HTR-8/SVneo (cell line): ENCODE data around the gene CLEC18B.
"Not testable (repeated sequence)": the region's sequence is repeated elsewhere in the genome, so short reads cannot be mapped to it uniquely, and the experiment has no call there.

ENCODE experiments used
- DNase-seq: peaks from one replicate; pipeline ENCODE4 v3.0.0; 2011; ENCODE audit warnings: low spot score, mixed read lengths; ENCODE audit not compliant: insufficient read length
- FAIRE-seq: peaks from 2 replicates; lab custom pipeline; 2011; peaks lifted over from hg19 to GRCh38; lab: Jason Lieb, UNC

The CLEC18B gene

GRCh38 chr16:74420612-74421481, at the start of gene CLEC18B:
Gene CLEC18B (minus strand): TSS chr16:74421478. CDS start chr16:74421270, 208 bp downstream.
- DNase-seq, FAIRE-seq: not testable (repeated sequence)

- no peak for DNase-seq
- FAIRE-seq: no peak
Observed at GRCh38 chr16:74469946-74470478, 48.7 kb upstream of the CLEC18B start.

GRCh38 chr16:74468807-74469525, 47.7 kb upstream of the CLEC18B start:
- FAIRE-seq: peak; percentile 71
- DNase-seq: no peak

GRCh38 chr16:74466872-74467271, 45.6 kb upstream of the CLEC18B start:
- DNase-seq (no peak), FAIRE-seq (no peak)

GRCh38 chr16:74465851-74466685, 44.8 kb upstream of the CLEC18B start:
- FAIRE-seq (no peak), DNase-seq (no peak)

GRCh38 chr16:74465281-74465680, 44.0 kb upstream of the CLEC18B start:
- FAIRE-seq: peak; percentile 38
- DNase-seq: no peak

GRCh38 chr16:74463888-74464287, 42.6 kb upstream of the CLEC18B start:
- FAIRE-seq (no peak), DNase-seq (no peak)

GRCh38 chr16:74462361-74462760, 41.1 kb upstream of the CLEC18B start:
- FAIRE-seq (no peak), DNase-seq (no peak)

- FAIRE-seq (no peak), DNase-seq (no peak)
Observed at GRCh38 chr16:74461826-74462225, 40.5 kb upstream of the CLEC18B start.

GRCh38 chr16:74460542-74460941, 39.3 kb upstream of the CLEC18B start:
- FAIRE-seq: no peak
- DNase-seq: no peak

GRCh38 chr16:74456290-74456625, 35.0 kb upstream of the CLEC18B start:
- FAIRE-seq (no peak), DNase-seq (no peak)

- DNase-seq: no peak
Observed at GRCh38 chr16:74455619-74456289, 34.5 kb upstream of the CLEC18B start.

GRCh38 chr16:74455213-74455612, 33.9 kb upstream of the CLEC18B start:
- FAIRE-seq (no peak), DNase-seq (no peak)

More at GRCh38 chr16:74455619-74456289, 34.5 kb upstream of the CLEC18B start:
- FAIRE-seq: no peak

GRCh38 chr16:74451951-74452758, 30.9 kb upstream of the CLEC18B start:
- FAIRE-seq (no peak), DNase-seq (no peak)

GRCh38 chr16:74450967-74451760, 29.9 kb upstream of the CLEC18B start:
- DNase-seq: no peak
- FAIRE-seq: peak; percentile 16

- DNase-seq (no peak), FAIRE-seq (no peak)
Observed at GRCh38 chr16:74450236-74450635, 29.0 kb upstream of the CLEC18B start.

- peak; percentile 38 for FAIRE-seq
- DNase-seq: peak; percentile 64
Observed at GRCh38 chr16:74449470-74449869, 28.2 kb upstream of the CLEC18B start.

GRCh38 chr16:74448990-74449389, 27.7 kb upstream of the CLEC18B start:
- DNase-seq (peak; percentile 89), FAIRE-seq (no peak)
